GM21737 (cell line): ENCODE measurements around the gene LZTR1.
"Not testable (repeated sequence)": the region's sequence is repeated elsewhere in the genome, so short reads cannot be mapped to it uniquely, and the experiment has no call there.

Experiments used
- ATAC-seq: cut with Tn5 transposase; IDR thresholded peaks from one replicate; pipeline ENCODE4 v1.9.1; 2021; ENCODE audit warnings: mild to moderate bottlenecking, moderate library complexity; ENCODE audit not compliant: unreplicated experiment

The LZTR1 gene

DNA sequence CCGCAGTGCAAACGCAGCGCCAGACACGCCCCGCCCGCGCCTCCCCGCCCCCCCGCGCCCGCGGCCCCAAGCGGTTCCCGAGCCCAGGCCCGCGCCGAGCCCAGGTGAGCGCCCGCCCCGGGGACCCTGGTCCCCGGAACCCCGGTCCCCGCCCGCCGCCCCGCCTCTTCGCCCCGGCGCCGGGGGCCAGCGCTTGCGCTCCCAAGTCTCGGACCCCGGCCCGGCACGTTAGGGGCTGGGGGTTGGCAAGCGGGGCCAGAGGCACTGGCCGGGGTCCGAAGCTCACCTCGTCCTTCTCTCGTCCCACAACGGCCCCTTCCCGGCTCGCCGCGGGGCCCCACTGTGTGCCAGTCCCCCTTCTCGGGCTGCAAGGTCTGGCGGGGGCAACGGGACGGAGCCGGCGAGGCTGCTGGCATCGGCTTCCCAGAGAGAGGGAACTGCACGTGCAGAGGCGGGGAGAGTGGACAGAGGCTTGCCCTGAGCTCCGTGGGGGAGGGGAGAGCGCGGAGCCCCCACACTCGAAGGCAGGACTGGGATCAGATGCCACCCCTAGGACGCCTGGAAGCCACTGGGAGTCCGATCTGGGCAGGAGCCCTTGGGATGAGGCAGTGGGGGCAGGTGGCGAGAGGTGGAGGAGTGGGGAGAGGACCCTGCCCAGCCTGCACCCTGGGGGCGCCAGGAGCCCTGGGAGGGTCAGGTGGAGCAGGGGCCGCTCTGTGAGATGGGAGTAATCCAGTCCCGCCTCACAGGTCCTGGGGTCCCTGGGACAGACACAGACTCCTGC lies 16.8 kb upstream of the LZTR1 start:
- no peak for ATAC-seq

DNA sequence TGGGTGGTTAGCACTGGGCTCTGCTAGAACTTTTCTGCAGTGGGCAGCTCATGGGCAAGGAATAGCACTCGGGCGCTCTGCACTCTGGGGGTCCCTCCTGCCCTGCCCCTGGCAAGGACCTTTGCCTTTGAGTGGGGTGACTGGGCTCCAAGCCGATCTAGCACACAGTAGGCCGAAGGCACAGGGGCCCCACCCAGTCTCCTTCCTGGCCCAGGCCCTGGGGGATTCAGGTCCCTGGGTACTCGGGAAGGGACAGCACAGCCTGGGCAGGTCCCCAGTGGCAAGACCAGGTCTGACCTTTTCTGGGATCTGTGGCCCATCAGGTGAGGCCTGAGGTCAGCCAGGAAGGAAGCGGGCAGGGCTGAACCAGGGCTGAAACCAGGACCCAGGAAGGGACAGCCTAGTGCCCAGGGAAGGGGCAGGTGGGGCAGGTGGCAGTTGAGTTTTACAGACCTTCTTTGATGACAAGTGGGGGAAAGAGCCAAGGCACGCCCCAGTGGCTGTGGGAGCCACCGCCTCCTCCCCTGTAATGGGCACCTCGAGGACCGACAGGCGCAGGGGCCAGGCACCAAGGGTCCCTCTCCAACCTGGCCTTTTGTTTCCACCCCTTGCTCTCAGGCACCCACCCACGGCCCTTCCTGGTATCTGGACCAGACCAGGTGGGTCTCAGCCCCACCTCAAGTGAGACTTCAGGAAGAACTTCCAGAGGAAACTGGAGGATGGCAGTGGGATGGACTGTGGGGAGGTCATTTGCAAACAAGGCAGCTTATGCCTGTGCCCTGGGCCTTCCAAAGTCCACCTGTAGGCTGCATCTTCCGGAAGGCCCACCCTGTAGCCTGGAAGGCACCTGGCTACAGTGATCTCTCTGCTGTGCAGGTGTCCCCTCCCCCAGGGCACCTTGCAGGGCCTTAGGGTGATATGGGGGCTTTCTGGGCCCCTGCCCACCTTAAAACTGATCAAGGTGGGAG lies 15.9 kb upstream of the LZTR1 start:
- ATAC-seq = no peak

GRCh38 chr22:20966883-20967696 lies 15.0 kb upstream of the LZTR1 start, which contains the start of gene AIFM3:
Gene AIFM3 (plus strand): TSS chr22:20967255. CDS start chr22:20967945, 690 bp downstream.
- ATAC-seq = no peak

DNA sequence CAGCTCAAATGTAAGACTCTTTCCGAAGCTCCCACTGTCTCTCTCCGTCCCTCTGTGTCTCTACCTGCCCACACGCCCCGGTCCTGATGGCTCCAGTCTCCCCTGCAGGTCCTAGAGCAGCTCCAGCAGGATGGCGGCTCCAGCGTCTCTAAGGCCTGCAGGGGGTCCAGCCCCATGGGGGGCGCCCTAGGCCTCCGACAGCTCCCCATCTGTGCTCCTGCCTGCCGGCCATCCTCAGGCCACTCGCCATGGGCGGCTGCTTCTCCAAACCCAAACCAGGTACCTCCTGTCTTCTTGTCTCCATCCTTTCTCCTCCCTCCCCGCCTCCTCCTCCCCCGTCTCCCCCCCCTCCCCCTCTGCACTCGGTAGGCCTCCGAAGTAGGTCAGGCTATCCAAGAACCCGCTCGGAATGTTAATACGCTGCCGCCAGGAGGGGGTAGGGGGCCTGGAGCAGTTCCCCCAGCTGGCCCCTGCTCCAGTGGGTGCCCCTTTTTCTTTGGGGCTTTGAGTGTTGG lies 14.3 kb upstream of the LZTR1 start:
- no peak for ATAC-seq

- no peak for ATAC-seq
These were observed 13.7 kb upstream of the LZTR1 start for GRCh38 chr22:20968281-20968977.

- ATAC-seq = no peak
These were observed 11.0 kb upstream of the LZTR1 start for GRCh38 chr22:20970939-20971657.

- not testable (repeated sequence) for ATAC-seq
These were observed 9.9 kb upstream of the LZTR1 start for GRCh38 chr22:20972014-20972694.

DNA sequence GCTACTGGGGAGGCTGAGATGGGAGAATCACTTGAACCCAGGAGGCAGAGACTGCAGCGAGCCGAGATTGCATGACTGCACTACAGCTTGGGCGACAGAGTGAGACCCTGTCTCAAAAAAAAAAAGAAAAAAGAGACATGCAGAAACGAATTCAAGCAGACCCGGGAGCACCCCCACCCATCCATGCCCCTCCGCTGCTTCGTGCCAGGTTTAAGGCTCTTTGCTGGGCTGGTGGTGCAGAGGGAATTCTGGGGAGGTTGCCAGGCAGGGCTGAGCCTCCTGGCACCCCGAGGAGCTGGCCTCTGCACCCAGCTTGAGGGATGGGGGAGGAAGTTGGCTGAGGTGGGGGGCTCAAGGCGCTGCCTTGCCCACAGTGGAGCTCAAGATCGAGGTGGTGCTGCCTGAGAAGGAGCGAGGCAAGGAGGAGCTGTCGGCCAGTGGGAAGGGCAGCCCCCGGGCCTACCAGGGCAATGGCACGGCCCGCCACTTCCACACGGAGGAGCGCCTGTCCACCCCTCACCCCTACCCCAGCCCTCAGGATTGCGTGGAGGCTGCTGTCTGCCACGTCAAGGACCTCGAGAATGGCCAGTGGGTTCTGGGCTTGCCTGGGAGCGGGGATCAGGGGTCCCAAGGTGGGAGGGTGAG lies 9.0 kb upstream of the LZTR1 start:
- ATAC-seq = no peak

- no peak for ATAC-seq
These were observed 8.3 kb upstream of the LZTR1 start for GRCh38 chr22:20973634-20974286.

DNA sequence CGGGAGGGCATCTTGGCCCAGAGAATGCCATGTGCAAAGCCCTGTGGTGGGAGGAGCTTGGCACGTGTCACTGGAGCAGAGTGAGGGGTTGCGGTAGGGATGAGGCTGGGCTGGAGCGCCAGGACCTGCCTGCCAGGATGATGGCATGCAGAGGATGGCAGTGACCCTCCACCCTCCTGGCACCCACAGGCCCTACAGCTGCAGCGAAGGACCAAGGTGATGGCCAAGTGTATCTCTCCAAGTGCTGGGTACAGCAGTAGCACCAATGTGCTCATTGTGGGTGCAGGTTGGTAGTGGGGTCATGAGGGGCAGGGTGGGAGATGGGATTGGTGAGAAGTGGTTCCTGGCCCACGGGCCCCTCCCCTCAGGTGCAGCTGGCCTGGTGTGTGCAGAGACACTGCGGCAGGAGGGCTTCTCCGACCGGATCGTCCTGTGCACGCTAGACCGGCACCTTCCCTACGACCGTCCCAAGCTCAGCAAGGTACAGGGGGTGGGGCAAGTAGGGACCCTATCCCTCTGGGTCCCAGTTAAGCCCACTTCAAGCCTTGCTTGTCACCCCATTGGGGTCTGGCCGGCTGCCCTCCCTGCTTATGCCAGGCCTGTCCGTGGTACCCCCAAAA lies 7.7 kb upstream of the LZTR1 start:
- ATAC-seq = no peak

DNA sequence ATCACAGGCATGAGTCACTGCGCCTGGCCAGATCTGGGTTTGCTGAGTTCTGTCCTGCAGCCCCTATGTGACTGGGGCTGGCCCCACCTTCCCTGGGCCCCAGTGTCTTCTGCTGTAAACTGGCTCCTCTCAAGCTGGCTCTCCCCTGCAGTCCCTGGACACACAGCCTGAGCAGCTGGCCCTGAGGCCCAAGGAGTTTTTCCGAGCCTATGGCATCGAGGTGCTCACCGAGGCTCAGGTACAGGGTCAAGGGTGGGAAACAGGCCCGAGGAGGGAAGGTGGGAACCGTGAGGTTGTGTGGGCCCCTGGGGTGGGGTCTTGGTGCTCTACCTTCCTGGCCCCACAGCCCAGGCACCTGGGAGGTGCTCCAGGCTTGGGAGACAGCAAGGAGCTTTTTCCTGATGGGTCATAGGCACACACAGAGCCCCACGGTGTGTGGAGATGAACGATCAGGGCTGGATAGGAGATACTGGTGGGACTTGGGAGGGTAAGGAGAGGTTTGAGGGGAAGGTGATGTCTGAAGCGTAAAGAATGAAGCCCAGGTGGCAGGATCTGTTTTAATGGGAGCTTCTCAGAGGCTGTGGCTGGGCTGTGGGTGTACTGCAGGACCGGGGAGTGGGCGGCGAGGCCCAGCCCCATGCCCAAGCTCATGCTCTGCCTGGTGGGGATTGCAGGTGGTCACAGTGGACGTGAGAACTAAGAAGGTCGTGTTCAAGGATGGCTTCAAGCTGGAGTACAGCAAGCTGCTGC lies 6.4 kb upstream of the LZTR1 start:
- ATAC-seq = no peak

- no peak for ATAC-seq
These were observed 5.7 kb upstream of the LZTR1 start for GRCh38 chr22:20976291-20976877.

DNA sequence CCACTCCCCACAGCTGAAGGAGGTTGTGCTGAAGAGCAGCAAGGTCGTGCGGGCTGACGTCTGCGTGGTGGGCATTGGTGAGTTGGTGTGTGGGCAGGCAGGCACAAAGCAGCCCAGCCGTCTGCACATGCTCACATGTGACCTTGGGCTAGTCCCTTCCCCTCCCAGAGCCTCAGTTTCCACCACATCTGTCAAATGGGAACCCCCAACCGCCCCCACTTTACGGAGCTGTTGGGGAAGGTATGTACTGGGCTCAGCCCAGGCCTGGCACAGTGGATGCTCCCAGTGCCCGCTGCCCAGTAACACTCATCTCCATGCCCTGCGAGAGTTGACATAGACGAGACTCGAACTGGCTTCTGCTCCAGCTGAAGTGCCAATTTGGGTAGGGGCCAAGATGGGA lies 5.1 kb upstream of the LZTR1 start:
- ATAC-seq = no peak

DNA sequence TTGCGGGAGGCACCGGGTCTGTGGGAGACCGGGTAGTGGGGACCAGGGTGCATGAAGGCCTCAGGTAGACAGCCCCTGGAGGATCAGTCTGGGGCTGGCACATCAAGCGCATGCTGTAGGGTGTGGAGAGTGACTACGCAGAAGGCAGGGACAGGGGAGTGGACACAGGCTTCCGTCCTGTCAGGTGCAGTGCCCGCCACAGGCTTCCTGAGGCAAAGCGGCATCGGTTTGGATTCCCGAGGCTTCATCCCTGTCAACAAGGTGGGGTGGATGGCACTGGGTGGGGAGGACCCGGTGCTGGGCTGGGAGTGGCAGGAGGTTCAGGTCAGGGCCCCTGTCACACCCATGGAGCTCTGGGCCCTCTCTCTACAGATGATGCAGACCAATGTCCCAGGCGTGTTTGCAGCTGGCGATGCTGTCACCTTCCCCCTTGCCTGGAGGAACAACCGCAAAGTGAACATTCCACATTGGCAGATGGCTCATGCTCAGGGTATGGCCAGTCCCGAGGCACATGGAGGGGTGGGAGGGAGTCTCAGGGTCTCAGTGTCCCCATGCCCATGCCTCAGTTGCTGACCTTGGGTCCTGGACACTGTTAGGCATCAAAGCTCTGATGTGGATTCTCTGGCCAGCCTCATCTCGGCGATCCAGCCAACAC lies 4.5 kb upstream of the LZTR1 start:
- ATAC-seq = no peak

DNA sequence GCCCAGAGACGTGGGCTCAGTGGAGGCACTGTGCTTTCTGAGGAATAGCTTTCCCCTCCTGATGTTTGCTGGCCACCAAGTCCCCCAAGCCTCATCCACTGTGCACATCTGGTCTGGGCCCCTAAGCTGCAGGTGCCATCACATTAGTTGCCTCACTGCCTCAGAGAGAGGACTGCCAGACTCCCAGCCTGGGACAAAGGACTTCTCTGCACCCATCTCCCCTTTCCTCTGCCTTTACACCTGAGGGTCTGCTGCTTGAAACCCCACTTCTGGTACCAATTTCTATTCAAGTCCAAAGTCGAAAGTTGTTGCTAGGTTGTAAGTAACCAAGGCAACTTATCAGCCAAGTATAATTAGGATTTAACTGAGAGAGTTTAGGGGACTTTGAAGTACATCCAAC lies 3.7 kb upstream of the LZTR1 start:
- ATAC-seq = no peak

DNA sequence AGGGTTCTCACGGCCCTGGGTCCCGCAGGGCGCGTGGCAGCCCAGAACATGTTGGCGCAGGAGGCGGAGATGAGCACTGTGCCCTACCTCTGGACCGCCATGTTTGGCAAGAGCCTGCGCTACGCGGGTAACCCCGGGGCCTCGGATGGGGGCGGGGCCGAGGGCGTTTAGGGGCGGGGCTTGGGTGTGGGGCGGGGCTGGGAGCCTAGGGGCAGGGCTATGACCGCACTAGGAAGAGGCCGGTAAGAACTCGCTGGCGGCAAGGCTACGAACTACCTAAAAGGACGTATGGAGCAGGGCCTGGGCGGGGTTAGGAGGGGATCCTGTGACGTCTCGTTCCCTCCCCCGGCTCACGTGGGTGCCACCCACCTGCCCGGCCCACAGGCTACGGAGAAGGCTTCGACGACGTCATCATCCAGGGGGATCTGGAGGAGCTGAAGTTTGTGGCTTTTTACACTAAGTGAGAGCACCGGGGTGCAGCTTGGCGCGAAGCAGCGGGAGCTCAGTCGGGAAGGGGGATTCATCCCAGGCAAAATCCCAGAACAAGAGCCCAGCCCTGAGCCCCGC lies 2.8 kb upstream of the LZTR1 start:
- no peak for ATAC-seq
